ENCODE data around the gene IL12RB1.
"Not testable (repeated sequence)": the region's sequence is repeated elsewhere in the genome, so short reads cannot be mapped to it uniquely, and the experiment has no call there.

Gene IL12RB1

GRCh38 chr19:18058208-18059009, 28.3 kb downstream of the IL12RB1 start:
- TF ChIP-seq ZNF274 (IDR thresholded peaks at IDR 0.05; ENCODE audit: low read depth, low read length), result no peak
- no peak overlapping the region for H3K4me3 ChIP-seq (ENCODE audit: low read length)

GRCh38 chr19:18057557-18057956, 29.2 kb downstream of the IL12RB1 start:
- no peak overlapping the region for H3K4me3 ChIP-seq (ENCODE audit: low read length)

GRCh38 chr19:18055967-18056366, 30.8 kb downstream of the IL12RB1 start:
- TF ChIP-seq ZNF274 (IDR thresholded peaks at IDR 0.05; ENCODE audit: low read depth, low read length), result no peak
- no peak overlapping the region for H3K4me3 ChIP-seq (ENCODE audit: low read length)

More at GRCh38 chr19:18057557-18057956, 29.2 kb downstream of the IL12RB1 start:
- TF ChIP-seq ZNF274 (IDR thresholded peaks at IDR 0.05; ENCODE audit: low read depth, low read length), result no peak

GRCh38 chr19:18053576-18054219, 33.0 kb downstream of the IL12RB1 start:
- no peak for TF ChIP-seq ZNF274 (IDR thresholded peaks at IDR 0.05; ENCODE audit: low read depth, low read length)
- no peak overlapping the region for H3K4me3 ChIP-seq (ENCODE audit: low read length)

GRCh38 chr19:18051887-18052286, 34.8 kb downstream of the IL12RB1 start:
- H3K4me3 ChIP-seq (ENCODE audit: low read length), result no peak overlapping the region
- TF ChIP-seq ZNF274 (IDR thresholded peaks at IDR 0.05; ENCODE audit: low read depth, low read length), result no peak

- no peak overlapping the region for H3K4me3 ChIP-seq (ENCODE audit: low read length)
- TF ChIP-seq ZNF274 (IDR thresholded peaks at IDR 0.05; ENCODE audit: low read depth, low read length), result no peak
These were observed 37.3 kb downstream of the IL12RB1 start for GRCh38 chr19:18049385-18049784.

GRCh38 chr19:18046059-18046718, 40.5 kb downstream of the IL12RB1 start:
- no peak overlapping the region for H3K4me3 ChIP-seq (ENCODE audit: low read length)
- no peak for TF ChIP-seq ZNF274 (IDR thresholded peaks at IDR 0.05; ENCODE audit: low read depth, low read length)

GRCh38 chr19:18045307-18046050, 41.3 kb downstream of the IL12RB1 start:
- H3K4me3 ChIP-seq (ENCODE audit: low read length), result no peak overlapping the region
- no peak for TF ChIP-seq ZNF274 (IDR thresholded peaks at IDR 0.05; ENCODE audit: low read depth, low read length)

GRCh38 chr19:18044825-18045304, 41.9 kb downstream of the IL12RB1 start:
- no peak overlapping the region; the same call in 1 of the 2 replicates for H3K4me3 ChIP-seq (ENCODE audit: low read length)
- TF ChIP-seq ZNF274 (IDR thresholded peaks at IDR 0.05; ENCODE audit: low read depth, low read length), result no peak

GRCh38 chr19:18043676-18044075, 43.1 kb downstream of the IL12RB1 start:
- H3K4me3 ChIP-seq (ENCODE audit: low read length), result no peak overlapping the region
- no peak for TF ChIP-seq ZNF274 (IDR thresholded peaks at IDR 0.05; ENCODE audit: low read depth, low read length)

GRCh38 chr19:18041054-18041453, 45.7 kb downstream of the IL12RB1 start:
- TF ChIP-seq ZNF274 (IDR thresholded peaks at IDR 0.05; ENCODE audit: low read depth, low read length), result no peak
- H3K4me3 ChIP-seq (ENCODE audit: low read length), result no peak overlapping the region

GRCh38 chr19:18032102-18032501, 54.6 kb downstream of the IL12RB1 start:
- not testable (repeated sequence) for H3K4me3 ChIP-seq (ENCODE audit: low read length)

- H3K4me3 ChIP-seq (ENCODE audit: low read length), result not testable (repeated sequence)
These were observed 55.3 kb downstream of the IL12RB1 start for GRCh38 chr19:18031401-18031800.

All from GM08714 (cell line).